H1 (cell line): Measurements from ENCODE around the gene NFKB1. TPM values are rescaled to one million over a fixed set of nuclear protein-coding genes. Genes with fewer than 3 reads are reported as not detected.

Experiments used
- CTCF ChIA-PET: fragments of 300-600 bp; sonication (Branson Sonifier 250); formaldehyde crosslinking; loops from one replicate; lab custom pipeline; 2021; ENCODE audit not compliant: partially characterized antibody; lab: Charles Lee
- POLR2A ChIA-PET: fragments of 300-600 bp; sonication (Branson Sonifier 250); formaldehyde crosslinking; loops from one replicate; lab custom pipeline; 2021; ENCODE audit warnings: inconsistent platforms; ENCODE audit not compliant: partially characterized antibody; lab: Charles Lee
- DNase-seq, 2 experiments: peaks; one replicate each; pipeline versions ENCODE4 v3.0.0 to v3.0.0-alpha.2; 2010 to 2022; ENCODE audit warnings: low spot score in 2 of 2, low read depth in 1 of 2, mixed read lengths in 1 of 2
- FAIRE-seq: peaks from 2 replicates; lab custom pipeline; 2011; peaks lifted over from hg19 to GRCh38; lab: Jason Lieb, UNC
- H2AFZ ChIP-seq: 2 replicates; pipeline ENCODE4 v1.8.1; 2012; ENCODE audit warnings: low read length, inconsistent platforms
- H2AK5ac ChIP-seq: 2 replicates; pipeline ENCODE4 v1.6.1; 2013; ENCODE audit warnings: low read depth, low read length
- H2BK120ac ChIP-seq: replicated peaks from 2 replicates; pipeline ENCODE3; 2013; ENCODE audit warnings: low read depth, low read length, inconsistent platforms
- H2BK12ac ChIP-seq: 2 replicates; pipeline ENCODE4 v1.6.1; 2013; ENCODE audit warnings: low read depth, low read length
- H2BK15ac ChIP-seq: 2 replicates; pipeline ENCODE4 v1.6.1; 2013; ENCODE audit warnings: low read length
- H2BK20ac ChIP-seq: 2 replicates; pipeline ENCODE4 v1.6.1; 2013; ENCODE audit warnings: low read length
- H2BK5ac ChIP-seq: 2 replicates; pipeline ENCODE4 v1.6.1; 2013; ENCODE audit warnings: low read depth, low read length
- H3K14ac ChIP-seq: 2 replicates; pipeline ENCODE4 v1.6.1; 2013; ENCODE audit warnings: inconsistent platforms; ENCODE audit not compliant: insufficient read length
- H3K18ac ChIP-seq: 2 replicates; pipeline ENCODE4 v1.6.1; 2013; ENCODE audit warnings: low read length; ENCODE audit errors: extremely low read depth
- H3K23ac ChIP-seq: 2 replicates; pipeline ENCODE4 v1.6.1; 2013; ENCODE audit warnings: inconsistent platforms; ENCODE audit not compliant: insufficient read length
- H3K23me2 ChIP-seq: 2 replicates; pipeline ENCODE4 v1.6.1; 2013; ENCODE audit warnings: low read depth, low read length
- H3K27ac ChIP-seq: 2 replicates; pipeline ENCODE4 v1.6.1; 2011; ENCODE audit warnings: low read depth, low read length, inconsistent platforms
- H3K27me3 ChIP-seq, 4 experiments: replicated peaks in 1 of 4; 1 replicate in 1 of 4; 2 replicates in 3 of 4; pipeline versions ENCODE4 v1.6.1 to v1.8.1; 2011 to 2013; ENCODE audit warnings: low read length in 3 of 4, mild to moderate bottlenecking in 3 of 4, inconsistent platforms in 2 of 4, mixed read lengths in 2 of 4, moderate library complexity in 1 of 4; ENCODE audit not compliant: control insufficient read depth in 3 of 4, insufficient read depth in 3 of 4; ENCODE audit errors: extremely low read depth in 1 of 4
- H3K36me3 ChIP-seq, 4 experiments: 2 replicates each; pipeline versions ENCODE4 v1.6.1 to v1.8.1; 2011 to 2013; ENCODE audit warnings: mild to moderate bottlenecking in 4 of 4, low read length in 3 of 4, moderate library complexity in 2 of 4, control low read depth in 1 of 4, inconsistent platforms in 1 of 4; ENCODE audit not compliant: insufficient read depth in 4 of 4, control insufficient read depth in 2 of 4
- H3K4ac ChIP-seq: replicated peaks from 2 replicates; pipeline ENCODE3; 2013; ENCODE audit warnings: low read length, low read depth, mixed read lengths, inconsistent platforms; ENCODE audit not compliant: insufficient read length
- H3K4me1 ChIP-seq, 4 experiments: replicated peaks in 1 of 4; 1 replicate in 1 of 4; 2 replicates in 3 of 4; pipeline versions ENCODE4 v1.6.1 to v1.8.1; 2011 to 2013; ENCODE audit warnings: low read length in 3 of 4, inconsistent platforms in 2 of 4, mixed read lengths in 1 of 4; ENCODE audit not compliant: insufficient read depth in 4 of 4, control insufficient read depth in 3 of 4
- H3K4me2 ChIP-seq, 2 experiments: 2 replicates each; pipeline versions ENCODE4 v1.6.1 to v1.8.1; 2011 to 2013; ENCODE audit warnings: low read depth in 2 of 2, low read length in 2 of 2, control low read depth in 1 of 2, inconsistent platforms in 1 of 2, mild to moderate bottlenecking in 1 of 2; ENCODE audit not compliant: insufficient read depth in 1 of 2
- H3K4me3 ChIP-seq, 4 experiments: fragments of 200-600, 300-600 bp in 1 of 4; sonication (generic), shearing (Covaris generic), sonication (Bioruptor Twin) in 1 of 4; 2 replicates each; pipeline versions ENCODE4 v1.5.1 to v1.8.1; 2011 to 2016; ENCODE audit warnings: low read length in 4 of 4, low read depth in 3 of 4, control low read depth in 2 of 4, inconsistent platforms in 2 of 4, mild to moderate bottlenecking in 2 of 4, mixed read lengths in 1 of 4, moderate library complexity in 1 of 4; ENCODE audit not compliant: insufficient read depth in 2 of 4; ENCODE audit errors: extremely low read depth in 1 of 4
- H3K56ac ChIP-seq: replicated peaks from 2 replicates; pipeline ENCODE3; 2013; ENCODE audit warnings: low read depth, mild to moderate bottlenecking, mixed read lengths, low read length, inconsistent platforms; ENCODE audit not compliant: insufficient read length
- H3K79me1 ChIP-seq: 2 replicates; pipeline ENCODE4 v1.6.1; 2013; ENCODE audit warnings: low read depth, low read length, control low read depth
- H3K79me2 ChIP-seq, 2 experiments: 2 replicates each; pipeline versions ENCODE4 v1.6.1 to v1.8.1; 2012 to 2013; ENCODE audit warnings: low read length in 2 of 2, mild to moderate bottlenecking in 2 of 2, inconsistent platforms in 1 of 2; ENCODE audit not compliant: insufficient read depth in 2 of 2, control insufficient read depth in 1 of 2
- H3K9ac ChIP-seq, 4 experiments: replicated peaks in 1 of 4; 1 replicate in 1 of 4; 2 replicates in 3 of 4; pipeline versions ENCODE4 v1.6.1 to v1.8.1; 2011 to 2013; ENCODE audit warnings: low read depth in 3 of 4, low read length in 3 of 4, control low read depth in 2 of 4, mild to moderate bottlenecking in 2 of 4, moderate library complexity in 2 of 4, inconsistent platforms in 1 of 4; ENCODE audit errors: extremely low read depth in 1 of 4
- H3K9me3 ChIP-seq, 2 experiments: 2 replicates each; pipeline versions ENCODE4 v1.6.1 to v1.8.1; 2012 to 2013; ENCODE audit warnings: mild to moderate bottlenecking in 2 of 2, moderate library complexity in 2 of 2, control low read depth in 1 of 2, inconsistent platforms in 1 of 2, low read depth in 1 of 2, low read length in 1 of 2, mixed read lengths in 1 of 2; ENCODE audit not compliant: insufficient read depth in 2 of 2
- H4K20me1 ChIP-seq, 2 experiments: replicated peaks in 1 of 2; 2 replicates each; pipeline versions ENCODE3 to v1.8.1; 2011 to 2013; ENCODE audit warnings: inconsistent platforms in 2 of 2, low read length in 2 of 2, mild to moderate bottlenecking in 1 of 2; ENCODE audit not compliant: insufficient read depth in 2 of 2, control insufficient read depth in 1 of 2
- H4K5ac ChIP-seq: 2 replicates; pipeline ENCODE4 v1.6.1; 2013; ENCODE audit warnings: low read length, low read depth, mixed read lengths, inconsistent platforms; ENCODE audit not compliant: insufficient read length
- H4K8ac ChIP-seq: 2 replicates; pipeline ENCODE4 v1.8.0; 2013; ENCODE audit warnings: mild to moderate bottlenecking, moderate library complexity, low read length, inconsistent platforms; ENCODE audit not compliant: insufficient read depth; ENCODE audit errors: extremely low read depth
- H4K91ac ChIP-seq: replicated peaks from 2 replicates; pipeline ENCODE3; 2013; ENCODE audit warnings: low read length, mixed read lengths, inconsistent platforms; ENCODE audit not compliant: insufficient read length
- POLR2A ChIP-seq, 2 experiments: IDR thresholded peaks; 1 replicate in 1 of 2; 2 replicates in 1 of 2; pipeline ENCODE4 v1.6.1; 2011; ENCODE audit warnings: low read depth in 2 of 2, low read length in 2 of 2, mild to moderate bottlenecking in 2 of 2; ENCODE audit errors: control extremely low read depth in 1 of 2
- WGBS, 2 experiments: shearing (Covaris generic) in 1 of 2; methylation state at CpG; one replicate each; pipeline versions ENCODE4 v1.1.6 to v1.1.7; 2013 to 2015; ENCODE audit warnings: low lambda C conversion rate in 2 of 2, mixed read lengths in 2 of 2, inconsistent platforms in 1 of 2, low coverage in 1 of 2, missing lambda C conversion rate in 1 of 2; ENCODE audit not compliant: insufficient replicate concordance in 2 of 2, insufficient coverage in 1 of 2, insufficient read length in 1 of 2; ENCODE audit errors: extremely low coverage in 1 of 2, missing lambda C conversion rate in 1 of 2; 5-methylcytosine and 5-hydroxymethylcytosine counted together
- polyA plus RNA-seq, 7 experiments: library from polyadenylated mRNA; depleted of rRNA in 3 of 7; stranded (reverse) in 5 of 7; unstranded in 2 of 7; fragments of >200 nt in 5 of 7; fragments of 200-250 nt in 2 of 7; gene quantifications; 1 replicate in 5 of 7; 2 replicates in 1 of 7; 4 replicates in 1 of 7; pipeline versions ENCODE4 v1.2.1 to v1.2.3, GENCODE V29; 2011 to 2013; ENCODE audit warnings: missing spikeins in 2 of 7, mixed read lengths in 2 of 7
- total RNA-seq: library from RNA; stranded (reverse); fragmentation: NEBNext Ultra II Directional; extraction: Animal tissue kit (Norgen Biotek cat#: 25700); gene quantifications from 2 replicates; pipeline ENCODE4 v1.2.1, GENCODE V29; 2021

Gene NFKB1
- total and polyA plus RNA-seq, 2 of the 8 experiments (the other 6 are each of a cell fraction or from before 2014, with no cell fraction given), result 2.9 to 6.8 TPM

DNA sequence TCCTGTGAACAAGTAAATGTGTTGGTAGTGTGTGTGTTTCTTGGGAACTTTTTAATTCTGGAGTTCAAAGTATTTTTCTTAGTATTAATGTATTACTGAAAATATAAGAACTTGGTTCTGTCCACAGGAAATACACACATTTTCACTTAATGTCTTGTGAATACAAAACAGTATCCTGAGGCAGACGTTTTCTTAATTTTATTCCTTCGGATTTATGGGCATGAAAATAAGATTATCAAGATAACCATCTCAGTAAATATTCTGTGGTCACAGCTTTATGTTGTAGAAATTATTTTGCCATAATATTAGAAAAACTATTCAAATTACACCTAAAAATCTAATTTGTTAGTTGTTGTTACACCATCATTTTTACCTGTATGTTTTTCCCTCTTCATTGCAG, 29.8 kb downstream of the NFKB1 start:
- Histone ChIP-seq H3K4me3 (no peak overlapping the region), H3K27ac (no peak overlapping the region), H3K9ac (no peak overlapping the region), H4K91ac (no peak overlapping the region), H3K4me1 (no peaks in the 10 kb centered on the region; a peak in 2 of 7 replicates), H2BK20ac (no peak overlapping the region), H3K18ac (no peak overlapping the region), H3K23me2 (no peaks in the 10 kb centered on the region), H2AK5ac (no peak overlapping the region), H4K8ac (no peak overlapping the region), H3K9me3 (no peaks in the 10 kb centered on the region), H3K79me2 (no peaks in the 10 kb centered on the region), H3K36me3 (no peaks in the 10 kb centered on the region), H4K20me1 (no peaks in the 10 kb centered on the region), H3K23ac (no peak overlapping the region), H2BK5ac (no peak overlapping the region), H3K56ac (no peak overlapping the region), H2BK120ac (no peak overlapping the region), H4K5ac (no peak overlapping the region), H2AFZ (no peak overlapping the region), H2BK12ac (no peak overlapping the region), H3K4me2 (no peak overlapping the region), H2BK15ac (no peak overlapping the region), H3K4ac (no peak overlapping the region), H3K79me1 (no peaks in the 10 kb centered on the region), H3K27me3 (no peaks in the 10 kb centered on the region), H3K14ac (no peak overlapping the region)
- WGBS, 2 experiments, result 84% methylated on average over 2 of the region's 2 CpGs; no CpG with 5 or more reads in 1 of the 2 experiments
- ChIA-PET CTCF (interaction anchor here (0.8 to 2.0 kb wide), 2 partner anchors 11 to 49 kb away, joined by 3 to 7 read pairs; no protein-coding TSS in a partner anchor), POLR2A (interaction anchor here (0.6 kb wide), 1 partner anchor 350 kb away, joined by 4 read pairs; no protein-coding TSS in a partner anchor)
- no peak for TF ChIP-seq POLR2A (IDR thresholded peaks at IDR 0.05; ENCODE audit: control extremely low read depth in 1 of 2, low read depth in 2 of 2, low read length in 2 of 2)
- DNase-seq (no peak), FAIRE-seq (no peak)
